ENCODE data around the gene ITK.
A peak's percentile ranks its signal among the peaks of the same experiment; 100 is the strongest.
"Not testable (repeated sequence)": the region's sequence is repeated elsewhere in the genome, so short reads cannot be mapped to it uniquely, and the experiment has no call there.

ITK gene

DNA sequence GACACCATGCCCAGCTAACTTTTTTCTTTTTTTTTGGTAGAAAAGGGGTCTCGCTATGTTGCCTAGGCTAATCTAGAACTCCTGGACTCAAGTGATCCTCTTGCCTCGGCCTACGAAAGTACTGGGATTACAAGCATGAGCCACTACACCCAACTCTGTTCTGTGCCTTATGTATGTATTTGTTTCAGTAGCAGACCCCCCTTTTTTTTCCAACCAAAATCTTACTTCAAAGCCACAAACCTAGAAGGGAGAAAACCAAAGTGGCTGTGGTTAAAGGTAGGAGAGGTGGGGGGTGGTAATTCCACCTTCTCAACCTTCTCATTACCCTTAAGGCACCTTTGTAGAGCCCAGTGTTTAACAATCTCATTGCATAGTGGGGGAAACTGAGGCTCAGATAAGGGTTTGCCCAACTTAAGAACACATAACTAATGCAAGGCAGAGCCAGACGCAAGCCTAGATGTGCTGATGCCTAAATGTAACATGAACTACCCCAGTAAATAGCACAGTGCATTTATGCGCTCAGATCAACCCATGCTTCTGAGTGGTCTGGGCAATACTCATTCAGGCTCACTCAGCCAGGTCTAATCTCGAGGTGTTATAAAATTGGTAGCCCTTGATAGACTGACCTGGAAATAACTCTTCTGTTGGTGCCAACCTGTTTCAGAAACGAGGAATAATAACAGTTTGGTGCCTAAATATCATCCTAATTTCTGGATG, 33.0 kb downstream of the ITK start:
- DNase-seq = no peak

DNA sequence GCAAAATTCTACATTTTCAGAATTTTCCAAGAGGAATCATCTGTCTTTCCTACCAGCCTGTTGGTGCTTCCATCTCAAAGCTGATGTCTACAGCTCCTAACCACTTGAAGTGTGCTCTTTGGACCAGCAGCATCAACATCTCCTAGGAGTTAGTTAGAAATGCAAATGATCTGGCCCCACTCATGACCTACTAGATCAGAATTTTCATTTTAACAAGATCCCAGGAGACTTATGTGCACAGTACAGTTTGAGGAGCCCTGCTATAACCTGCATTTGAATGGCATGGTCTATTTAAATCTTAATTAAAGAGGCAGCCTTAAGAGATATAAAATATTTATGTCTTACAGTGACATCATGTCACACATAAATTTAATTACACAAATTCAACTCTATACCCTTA, 33.8 kb downstream of the ITK start:
- DNase-seq = no peak

DNA sequence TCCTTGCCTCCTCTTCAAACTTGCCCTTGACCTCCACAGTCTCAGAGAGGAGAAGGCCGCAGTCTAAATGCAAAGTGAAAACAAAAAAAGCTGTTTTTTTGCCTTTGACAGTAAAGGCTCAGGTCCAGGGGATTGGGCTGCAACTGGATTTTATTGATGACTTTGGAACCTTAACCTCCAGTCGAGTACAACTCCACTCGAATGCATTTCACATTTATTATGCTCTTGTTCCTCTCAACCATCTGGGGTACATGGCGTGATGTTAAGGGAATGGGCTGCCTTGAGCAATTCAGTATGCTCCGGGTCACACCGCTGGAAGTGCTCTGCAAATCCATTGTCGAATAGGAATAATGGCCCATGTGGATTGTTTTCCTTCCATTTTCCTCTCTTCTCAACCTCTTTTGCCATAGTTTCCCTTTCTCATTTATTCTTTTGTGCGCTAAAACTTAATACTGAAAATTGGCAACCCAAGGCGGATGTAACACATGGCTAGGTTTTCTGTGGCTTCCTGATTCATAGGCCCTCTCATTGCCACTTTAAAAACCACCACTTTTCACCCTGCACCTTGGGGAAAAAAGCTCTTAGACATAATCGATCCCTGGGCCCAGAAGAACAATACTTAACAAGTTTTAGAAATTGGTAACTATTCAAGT, 34.3 kb downstream of the ITK start:
- DNase-seq = no peak

DNA sequence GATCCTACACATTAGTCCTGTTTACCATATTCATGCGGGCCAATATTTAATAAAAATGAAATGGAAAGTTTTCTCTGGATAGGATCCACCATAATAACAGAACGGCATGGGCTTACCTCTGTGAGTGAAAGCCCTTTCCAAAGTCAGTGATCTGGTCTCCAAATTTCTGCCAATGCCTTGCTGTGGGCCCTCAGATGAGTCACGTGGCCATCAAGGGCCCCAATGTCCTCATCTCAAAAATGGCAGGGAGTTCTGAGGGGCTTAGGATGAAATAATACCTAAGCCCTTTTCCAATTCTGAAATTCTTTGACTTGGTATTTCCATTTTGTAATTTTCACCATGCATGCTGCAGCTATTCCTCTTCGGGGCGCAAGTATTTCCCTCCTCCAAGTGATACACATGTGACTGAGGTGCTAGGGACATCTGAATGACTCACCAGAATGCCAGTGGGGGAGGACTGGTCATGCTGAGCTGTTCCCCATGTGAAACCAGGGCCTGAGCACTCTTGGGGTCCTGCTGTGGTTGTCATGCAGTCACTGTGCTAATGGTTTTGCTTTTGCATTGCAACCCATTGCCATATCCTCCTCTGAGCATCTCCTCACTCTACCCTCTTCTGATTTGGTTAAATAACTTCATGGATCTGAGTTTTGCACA, 35.0 kb downstream of the ITK start:
- DNase-seq = peak; percentile 42

DNA sequence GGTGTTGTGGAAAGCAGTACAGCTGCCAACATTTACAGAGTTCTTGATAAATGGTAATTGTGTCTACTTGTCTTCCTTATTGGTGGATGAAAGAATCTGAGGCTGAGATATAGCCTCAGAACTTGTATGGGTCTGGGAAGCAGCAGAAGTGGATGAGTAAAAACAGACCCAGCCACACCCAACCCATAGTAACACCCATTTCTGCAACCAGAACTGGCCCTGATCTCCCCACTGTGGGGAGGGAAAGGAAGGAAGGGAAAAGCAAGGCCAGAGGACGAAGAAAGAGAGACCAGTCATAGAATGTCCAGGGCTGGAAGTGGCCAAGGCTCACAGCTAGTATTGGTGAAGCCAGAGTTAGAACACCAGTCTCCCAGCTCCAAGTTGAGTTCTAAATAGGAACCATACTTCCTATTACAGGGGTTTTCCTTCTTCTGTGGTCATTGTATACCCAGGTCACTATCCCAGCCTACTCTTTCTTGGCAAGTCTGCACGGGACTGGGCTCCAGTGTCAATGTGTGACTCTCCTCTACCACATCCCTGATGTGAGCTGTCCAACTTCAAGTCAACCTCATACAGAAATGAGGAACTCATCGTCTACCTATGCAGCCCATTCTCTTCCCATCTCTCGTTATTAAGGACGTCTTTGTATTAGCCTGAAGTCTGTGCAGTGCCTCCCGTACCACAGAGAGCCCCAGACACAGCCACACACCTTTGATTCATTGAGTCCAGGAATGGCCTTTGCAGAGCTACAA, 35.9 kb downstream of the ITK start:
- no peak for DNase-seq

DNA sequence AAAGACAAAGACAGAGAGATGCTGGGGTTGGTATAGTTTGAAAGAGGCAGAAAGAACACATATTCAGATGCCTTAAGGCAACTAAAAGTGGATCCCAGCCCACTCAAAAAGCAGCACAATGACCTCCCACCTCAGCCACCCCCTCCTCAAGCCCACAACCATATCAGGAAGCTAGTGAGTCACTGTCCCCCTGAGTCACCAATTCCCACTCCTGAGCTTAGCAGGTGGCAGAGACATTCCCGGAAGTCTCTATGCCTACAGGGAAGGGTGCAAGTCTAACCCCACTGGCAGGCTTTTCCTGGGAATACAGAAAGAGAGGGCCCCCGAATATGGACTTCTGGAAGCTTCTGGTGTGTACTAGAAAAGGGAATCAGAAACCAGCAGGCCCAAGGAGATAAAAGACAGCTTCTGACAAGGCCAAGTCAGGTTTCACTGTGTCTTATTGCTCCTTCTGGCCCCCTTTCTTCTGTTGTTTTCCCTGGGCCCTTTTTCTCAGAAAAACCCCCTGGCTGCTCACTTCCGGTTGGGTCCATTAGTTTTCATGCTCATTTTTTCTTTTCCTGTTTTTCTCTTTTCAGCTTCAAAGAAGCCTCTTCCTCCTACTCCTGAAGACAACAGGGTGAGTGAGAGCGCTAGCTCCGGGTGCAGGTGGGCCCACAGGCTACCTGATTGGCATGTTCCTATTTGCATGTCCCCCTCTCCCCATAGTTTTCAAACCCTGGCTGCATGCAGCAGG, 36.8 kb downstream of the ITK start:
- DNase-seq = no peak

DNA sequence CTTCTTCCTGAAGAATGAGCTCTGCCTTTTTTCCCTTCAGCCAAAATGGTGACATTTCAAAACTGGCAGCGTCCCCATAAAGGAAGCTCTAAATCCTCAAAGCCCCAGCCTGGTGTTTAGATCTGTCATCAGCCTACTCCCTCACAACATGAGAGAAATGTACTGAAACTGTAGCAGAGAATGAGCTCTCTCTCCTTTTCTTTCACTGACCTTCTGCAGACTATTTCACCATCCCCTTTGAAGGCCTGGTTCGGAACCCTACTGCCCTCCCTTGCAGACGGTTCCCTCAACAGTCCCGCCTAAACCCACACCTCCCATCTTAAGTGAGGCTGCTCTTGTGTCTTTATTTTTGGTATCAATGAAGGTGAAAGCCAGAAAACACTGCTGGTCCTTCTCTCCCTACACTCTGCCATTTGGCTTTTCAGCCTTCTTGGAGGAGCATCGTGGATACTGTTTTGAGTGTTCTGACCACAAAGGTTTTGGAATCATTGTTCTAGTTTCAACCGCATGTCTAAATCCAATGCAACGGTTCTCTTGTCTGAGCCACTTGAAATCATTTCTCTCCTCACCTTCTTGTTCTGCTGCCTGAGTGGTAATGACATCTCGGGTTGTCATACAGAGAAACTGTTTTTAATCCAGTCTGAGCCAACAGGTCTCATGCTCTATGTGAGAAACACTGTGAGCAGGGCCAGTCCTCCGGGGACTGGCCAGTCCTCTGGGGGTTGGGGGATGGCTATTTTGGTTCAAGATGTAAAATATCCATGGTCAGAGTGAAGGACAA, 39.0 kb downstream of the ITK start:
- DNase-seq = no peak

DNA sequence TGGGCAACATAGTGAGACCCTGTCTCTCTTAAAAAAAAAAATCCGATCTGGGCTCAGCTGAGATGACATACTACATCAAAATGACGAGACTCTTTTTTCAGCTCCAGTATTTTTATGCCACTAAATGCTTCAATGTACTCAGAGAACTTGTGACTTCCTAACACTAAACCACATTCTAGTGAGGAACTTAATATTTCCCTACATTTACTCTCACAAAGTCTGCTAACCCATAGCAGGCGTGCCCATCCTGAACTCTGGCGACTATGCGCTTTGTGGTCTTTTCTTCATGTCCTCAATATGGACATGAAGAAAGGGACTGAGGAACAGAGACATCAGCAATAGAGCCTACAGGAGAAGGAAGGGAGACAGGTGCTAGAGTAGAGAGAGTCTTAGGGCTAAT, 41.3 kb downstream of the ITK start:
- no peak for DNase-seq

DNA sequence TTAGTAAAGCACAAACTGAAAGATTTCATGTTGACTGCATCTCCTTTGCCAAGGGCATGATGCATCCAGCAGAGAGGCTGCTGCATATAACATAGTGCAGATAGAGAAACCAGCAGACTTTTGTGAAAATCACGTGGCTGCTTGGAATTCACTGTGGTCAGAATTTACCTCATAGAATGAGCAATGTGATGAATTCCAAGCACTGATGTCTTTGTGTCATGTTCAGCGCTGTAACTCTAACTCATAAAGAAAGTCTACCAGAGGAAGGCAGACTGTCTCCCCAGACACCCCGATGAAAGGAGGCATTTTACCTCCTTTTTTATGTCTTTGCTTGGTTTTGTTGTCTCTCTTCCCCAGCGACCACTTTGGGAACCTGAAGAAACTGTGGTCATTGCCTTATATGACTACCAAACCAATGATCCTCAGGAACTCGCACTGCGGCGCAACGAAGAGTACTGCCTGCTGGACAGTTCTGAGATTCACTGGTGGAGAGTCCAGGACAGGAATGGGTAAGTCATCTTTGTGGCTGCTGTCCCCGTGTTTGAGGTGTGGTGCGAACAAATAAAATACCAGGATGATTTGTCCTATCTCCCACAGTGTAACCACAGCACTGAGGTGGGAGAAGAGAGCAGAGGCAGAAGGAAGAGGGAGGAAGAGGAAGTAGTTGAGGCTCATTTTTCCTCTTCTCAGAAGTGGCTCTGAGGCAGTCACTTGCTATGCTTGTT, 42.0 kb downstream of the ITK start:
- DNase-seq = peak; percentile 19

DNA sequence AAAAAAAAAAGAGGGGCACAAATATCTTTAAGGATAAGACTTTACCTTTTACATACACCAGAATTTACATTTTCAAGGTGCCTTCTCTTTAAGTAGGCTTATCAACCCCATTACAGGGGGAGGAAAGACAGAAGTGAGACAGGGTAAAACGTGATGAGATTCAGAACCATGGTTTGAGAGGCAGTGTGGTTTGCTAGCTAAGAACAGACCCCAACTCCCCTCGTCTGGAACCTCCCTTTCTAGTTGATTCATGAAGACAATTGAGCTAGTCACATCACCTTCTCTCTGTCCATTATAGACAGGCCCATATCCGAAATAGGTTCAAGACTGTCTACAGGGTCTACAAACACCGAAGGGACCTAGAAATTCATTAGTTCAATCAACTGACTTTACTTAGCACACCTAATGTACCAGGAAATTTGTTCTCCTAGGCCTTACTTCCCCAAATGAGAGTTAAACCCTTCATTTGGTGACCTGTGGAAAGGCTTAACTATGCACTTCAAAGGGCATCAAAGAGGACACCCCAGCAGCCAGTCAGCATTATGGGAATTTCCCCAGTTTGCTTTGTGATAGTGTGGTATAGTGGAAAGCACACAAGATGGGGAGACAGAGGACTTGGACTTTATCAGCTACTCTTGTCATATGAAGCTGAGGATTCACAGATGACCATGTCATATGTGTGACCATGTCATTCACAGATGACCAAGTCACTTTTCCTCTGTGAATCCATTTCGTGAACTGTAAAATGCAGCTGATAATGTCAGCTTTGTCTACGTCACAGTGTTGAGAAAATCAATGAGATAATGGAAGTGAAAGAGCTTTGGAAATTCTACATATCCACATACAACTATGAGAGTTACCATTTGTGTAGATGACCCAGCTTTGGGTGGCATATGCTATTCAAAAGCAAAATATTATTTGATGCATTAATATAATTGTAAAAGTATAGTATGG, 45.1 kb downstream of the ITK start:
- DNase-seq = no peak

DNA sequence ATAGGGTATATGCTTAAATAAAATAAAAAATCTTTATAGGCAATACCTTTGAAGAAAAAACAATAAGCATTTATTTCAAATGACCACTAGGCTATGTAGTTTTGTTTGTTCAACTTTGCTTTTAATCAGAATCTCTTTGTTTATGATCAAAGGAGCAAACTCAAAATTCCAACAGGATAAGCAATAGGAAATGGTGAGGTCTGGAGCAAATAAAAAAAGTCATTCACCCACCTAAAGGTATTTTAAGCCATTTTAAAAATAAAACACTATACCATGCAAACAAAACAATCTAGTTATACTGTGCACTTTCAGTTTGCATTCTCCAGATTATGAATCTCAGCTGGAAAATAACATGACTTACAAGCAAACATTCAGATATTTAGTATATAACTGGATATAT, 50.0 kb downstream of the ITK start:
- no peak for DNase-seq

DNA sequence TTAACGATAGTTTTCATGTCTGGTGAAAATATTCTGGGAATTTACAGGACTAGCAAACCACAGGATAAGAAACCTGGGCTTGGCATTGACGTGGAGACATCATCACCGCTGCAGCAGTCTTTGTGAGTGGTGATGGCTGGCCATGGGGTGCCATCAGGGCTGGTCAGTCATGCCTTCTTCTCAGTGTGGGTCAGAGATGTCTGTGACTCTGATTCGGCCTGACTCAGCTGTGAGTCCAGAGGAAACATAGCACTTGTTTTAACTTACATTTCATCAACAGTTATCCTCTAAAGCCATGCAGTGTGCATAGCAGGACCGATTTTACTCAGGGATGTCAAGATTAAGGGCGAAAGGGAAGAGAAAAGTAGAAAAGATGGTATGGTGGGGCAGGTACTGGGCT, 52.1 kb downstream of the ITK start:
- no peak for DNase-seq

DNA sequence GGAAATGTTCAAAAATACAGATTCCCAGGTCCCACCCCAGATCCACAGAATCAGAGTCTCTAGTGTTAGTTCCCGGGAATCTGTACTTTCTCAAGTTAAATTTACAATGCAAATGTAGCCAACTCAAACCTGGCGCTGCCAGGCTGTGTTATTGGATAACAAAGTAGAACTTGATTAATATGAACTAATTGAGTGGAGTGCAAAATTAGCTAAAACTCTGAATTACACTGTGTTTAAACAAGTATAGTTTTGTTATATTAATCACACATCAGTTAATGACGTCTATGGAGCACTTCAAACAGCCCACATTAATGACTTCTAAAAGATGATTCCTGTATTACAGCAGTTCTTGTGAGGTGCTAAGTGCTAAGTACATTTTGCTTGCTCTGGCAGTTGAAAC, 52.9 kb downstream of the ITK start:
- DNase-seq = no peak

DNA sequence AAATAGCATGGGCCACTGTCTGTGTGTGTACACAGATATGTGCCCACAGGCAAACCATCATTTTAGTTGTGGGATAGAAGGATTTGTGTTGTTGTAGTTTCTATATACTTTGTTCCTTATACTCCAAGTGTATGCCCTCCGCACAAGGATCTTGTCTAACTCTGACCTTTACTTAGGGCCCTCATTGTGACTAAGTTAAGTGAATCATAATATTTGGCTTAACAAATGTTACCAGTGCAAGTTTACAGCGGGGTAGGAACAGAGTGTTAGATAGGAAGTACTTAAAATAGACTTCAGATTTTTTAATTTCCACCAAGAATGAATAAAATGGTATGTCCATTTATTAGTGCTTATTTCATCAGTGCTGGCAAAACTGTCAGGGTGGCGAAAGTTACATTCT, 55.8 kb downstream of the ITK start:
- DNase-seq = peak; percentile 28

DNA sequence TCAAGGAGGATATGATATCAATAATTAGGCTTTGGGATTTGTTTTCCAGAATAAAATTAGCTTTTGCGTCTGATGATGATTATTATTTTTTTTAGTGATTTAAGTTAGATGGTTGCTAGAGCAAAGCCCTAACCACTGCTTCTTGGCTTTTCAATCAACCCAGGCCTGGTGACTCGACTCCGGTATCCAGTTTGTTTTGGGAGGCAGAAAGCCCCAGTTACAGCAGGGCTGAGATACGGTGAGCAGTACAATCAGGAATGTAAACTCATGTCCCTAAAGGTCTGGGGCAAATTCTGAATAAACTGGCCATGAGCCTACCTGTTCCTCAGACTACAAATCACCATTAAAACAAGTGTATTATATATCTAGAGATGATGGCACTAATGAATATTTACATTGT, 60.8 kb downstream of the ITK start:
- DNase-seq = no peak

DNA sequence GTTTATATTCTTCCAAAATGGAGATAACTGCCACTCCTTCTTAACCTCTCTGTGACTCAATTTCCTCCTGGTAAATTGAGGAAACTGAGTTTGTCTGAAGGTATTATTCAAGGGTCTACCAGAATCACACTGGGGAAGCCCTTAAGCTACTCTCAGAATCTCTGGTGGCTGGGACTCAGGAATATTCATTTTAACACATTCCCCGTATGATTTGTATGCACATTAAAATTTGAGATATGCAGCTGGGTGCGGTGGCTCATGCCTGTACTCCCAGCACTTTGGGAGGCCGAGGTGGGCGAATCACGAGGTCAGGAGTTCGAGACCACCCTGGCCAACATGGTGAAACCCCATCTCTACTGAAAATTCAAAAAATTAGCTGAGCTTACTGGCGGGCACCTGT, 64.1 kb downstream of the ITK start:
- DNase-seq = not testable (repeated sequence)

DNA sequence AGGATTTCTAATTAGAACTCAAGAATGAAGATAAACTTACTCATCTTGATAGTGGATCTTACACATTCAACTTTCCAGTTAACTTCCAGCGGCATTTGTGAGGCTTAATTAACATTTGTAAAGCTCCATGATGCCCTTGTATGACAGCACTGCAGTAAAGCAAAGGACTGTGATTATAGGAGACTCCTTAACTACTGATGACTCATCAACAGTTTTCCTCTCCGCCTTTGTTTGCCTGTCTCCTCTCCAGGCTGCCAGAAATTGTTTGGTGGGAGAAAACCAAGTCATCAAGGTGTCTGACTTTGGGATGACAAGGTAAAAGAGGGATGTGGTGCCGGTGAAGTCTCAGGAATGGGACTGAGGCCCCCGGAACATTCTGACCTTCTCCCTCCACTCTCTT, 64.8 kb downstream of the ITK start:
- DNase-seq = no peak

DNA sequence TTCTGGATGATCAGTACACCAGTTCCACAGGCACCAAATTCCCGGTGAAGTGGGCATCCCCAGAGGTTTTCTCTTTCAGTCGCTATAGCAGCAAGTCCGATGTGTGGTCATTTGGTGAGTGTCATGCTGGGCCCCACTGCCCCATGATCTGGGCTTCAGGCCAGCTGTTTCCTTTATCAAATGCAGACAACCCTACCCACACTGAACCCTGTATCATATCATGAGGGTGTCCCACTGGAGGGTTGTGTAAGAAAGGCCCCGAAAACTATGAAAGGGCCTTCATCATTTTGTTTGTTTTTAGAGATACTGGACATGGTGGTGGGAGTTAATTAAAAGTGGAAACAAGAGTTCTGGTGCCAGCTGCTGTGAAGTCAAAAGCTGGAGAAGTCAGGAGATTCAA, 65.2 kb downstream of the ITK start:
- no peak for DNase-seq

DNA sequence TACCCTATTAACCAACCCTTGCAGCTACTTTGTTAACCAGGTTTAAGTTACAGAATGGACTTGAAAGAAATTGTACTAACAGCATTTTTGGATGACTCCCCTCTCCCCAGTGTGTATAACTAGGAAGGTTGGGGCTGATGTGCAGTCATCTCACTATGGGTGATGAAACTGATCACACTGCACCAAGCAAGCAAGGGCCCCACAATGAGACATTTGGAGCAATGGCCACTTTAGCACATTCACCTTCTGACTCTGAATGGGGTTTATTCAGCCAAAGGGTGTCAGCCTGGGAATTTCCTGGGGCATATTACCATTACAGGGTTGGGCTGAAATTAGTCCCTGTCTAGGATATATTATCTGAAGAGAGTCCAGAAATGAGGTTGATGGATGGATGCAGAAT, 66.6 kb downstream of the ITK start:
- DNase-seq = no peak

DNA sequence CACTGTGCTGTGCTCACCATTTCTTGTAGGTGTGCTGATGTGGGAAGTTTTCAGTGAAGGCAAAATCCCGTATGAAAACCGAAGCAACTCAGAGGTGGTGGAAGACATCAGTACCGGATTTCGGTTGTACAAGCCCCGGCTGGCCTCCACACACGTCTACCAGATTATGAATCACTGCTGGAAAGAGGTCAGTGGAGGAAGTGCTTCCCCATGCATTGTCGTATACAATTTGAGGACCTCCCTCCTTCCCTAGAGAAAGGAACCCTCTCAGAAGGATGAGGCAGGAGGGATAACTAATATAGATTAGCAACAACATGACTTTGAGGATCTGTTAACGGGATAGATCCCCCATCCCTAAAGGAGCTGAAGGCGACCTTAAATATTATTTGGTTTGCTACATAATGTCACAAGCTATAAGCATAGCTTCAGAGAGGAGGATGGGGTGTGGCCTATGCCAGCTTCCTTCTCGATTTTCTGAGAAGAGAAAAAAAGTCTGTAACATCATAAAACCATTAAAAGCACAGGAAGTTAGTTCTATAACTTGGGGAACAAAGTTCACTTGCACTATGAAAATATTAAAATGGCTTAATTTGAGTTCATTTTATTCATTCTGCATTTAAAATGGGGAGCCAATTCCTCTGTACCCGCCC, 68.3 kb downstream of the ITK start:
- DNase-seq = no peak

Measured in HCEC 1CT (cell line).